Endothelial cell of umbilical vein (primary cell): ENCODE data around the gene CEP70.

Source experiments
- CTCF ChIP-seq, 2 donors: IDR thresholded peaks; 1 replicate in 1 of 2; 2 replicates in 1 of 2; pipeline ENCODE4 v1.5.1; 2011; ENCODE audit warnings: low read length in 2 of 2, mild to moderate bottlenecking in 2 of 2, moderate library complexity in 2 of 2, control low read depth in 1 of 2, inconsistent platforms in 1 of 2, low read depth in 1 of 2; ENCODE audit not compliant: insufficient read depth in 1 of 2; ENCODE audit errors: extremely low read depth in 1 of 2
- EZH2 ChIP-seq: IDR thresholded peaks from 2 replicates; pipeline ENCODE4 v1.6.1; 2012; ENCODE audit warnings: borderline replicate concordance, low read depth, mild to moderate bottlenecking, moderate library complexity, low read length, inconsistent platforms; ENCODE audit not compliant: severe bottlenecking
- FOS ChIP-seq: IDR thresholded peaks from 2 replicates; pipeline ENCODE4 v1.6.1; 2011; ENCODE audit warnings: mild to moderate bottlenecking, low read length, moderate library complexity, borderline replicate concordance; ENCODE audit not compliant: insufficient read depth
- JUN ChIP-seq: IDR thresholded peaks from 2 replicates; pipeline ENCODE4 v1.6.1; 2011; ENCODE audit warnings: borderline replicate concordance, low read depth; ENCODE audit not compliant: insufficient read length, insufficient read depth
- MYC ChIP-seq: IDR thresholded peaks from one replicate; pipeline ENCODE4 v1.6.1; 2011; ENCODE audit warnings: mild to moderate bottlenecking, low read depth, low read length
- POLR2A ChIP-seq: IDR thresholded peaks from 2 replicates; pipeline ENCODE4 v1.6.1; 2012; ENCODE audit warnings: low read depth, mild to moderate bottlenecking, control low read depth, low read length
- POLR2AphosphoS5 ChIP-seq: IDR thresholded peaks from 2 replicates; pipeline ENCODE4 v1.6.1; 2012; ENCODE audit warnings: low read depth, mild to moderate bottlenecking, control low read depth, low read length, moderate library complexity; ENCODE audit not compliant: insufficient read depth
- TF ChIP-seq, protein P1 (sequence below): IDR thresholded peaks from 2 replicates; pipeline ENCODE4 v1.6.1; 2011; ENCODE audit not compliant: insufficient read depth, insufficient read length

DNA sequence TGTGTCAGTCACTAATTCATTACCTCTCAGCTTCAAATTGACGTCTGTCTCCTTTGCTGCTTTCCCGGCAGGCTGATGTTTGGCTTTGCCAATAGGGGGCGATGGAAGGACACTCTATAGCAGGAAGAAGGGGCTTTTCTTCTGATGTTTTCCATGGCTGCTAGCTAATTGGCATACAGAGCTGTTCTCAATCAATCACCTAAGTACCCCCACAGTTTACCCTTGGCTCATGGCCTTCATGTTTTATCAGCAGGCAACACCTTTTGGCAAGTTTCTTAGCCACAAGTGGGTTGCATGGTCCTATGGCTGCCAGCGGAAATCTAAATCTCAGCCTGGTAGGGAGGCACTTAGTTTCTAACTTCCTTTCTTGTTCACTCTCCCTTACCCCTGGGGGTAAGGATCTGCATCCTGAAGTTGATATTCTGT lies 114.6 kb downstream of the CEP70 start:
- TF ChIP-seq, protein P1, sequence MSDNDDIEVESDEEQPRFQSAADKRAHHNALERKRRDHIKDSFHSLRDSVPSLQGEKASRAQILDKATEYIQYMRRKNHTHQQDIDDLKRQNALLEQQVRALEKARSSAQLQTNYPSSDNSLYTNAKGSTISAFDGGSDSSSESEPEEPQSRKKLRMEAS: no peak
- peak; percentile 79 to 87 for TF ChIP-seq CTCF (IDR thresholded peaks at IDR 0.05; ENCODE audit: extremely low read depth in 1 of 2, insufficient read depth in 1 of 2, low read depth in 1 of 2, low read length in 2 of 2)
- TF ChIP-seq POLR2A: no peak
- TF ChIP-seq POLR2AphosphoS5: no peak
- TF ChIP-seq EZH2: no peak
- no peak for TF ChIP-seq MYC
- TF ChIP-seq JUN: no peak
- no peak for TF ChIP-seq FOS
